ENCODE measurements around the gene TREM2. TPM values are rescaled to one million over a fixed set of nuclear protein-coding genes. Genes with fewer than 3 reads are reported as not detected.
"Not testable (repeated sequence)": the region's sequence is repeated elsewhere in the genome, so short reads cannot be mapped to it uniquely, and the experiment has no call there.

The TREM2 gene
- total RNA-seq, 1 experiment from 2014 or later = not detected

- no peak overlapping the region for H3K4me3 ChIP-seq (ENCODE audit: low read length)
- ChIA-PET POLR2A (ENCODE audit: unreplicated experiment) (no interaction called here), CTCF (no interaction called here)
- BruUV-seq (replicated peaks) = no TSS peak
- H4K20me1 ChIP-seq (ENCODE audit: low read length) = no peaks in the 10 kb centered on the region
- H3K9ac ChIP-seq (ENCODE audit: low read length) = no peak overlapping the region
- no peak for DNase-seq
- no peak overlapping the region for H2AFZ ChIP-seq (ENCODE audit: low read length)
- no peak for ATAC-seq
- H3F3A ChIP-seq (ENCODE audit: low read length, unreplicated experiment) = no peaks in the 10 kb centered on the region
- H3K36me3 ChIP-seq (ENCODE audit: low read depth, low read length) = no peaks in the 10 kb centered on the region
- no peaks in the 10 kb centered on the region for H3K9me3 ChIP-seq (ENCODE audit: low read length)
- TF ChIP-seq CTCF (conservative IDR thresholded peaks at IDR 0.05; ENCODE audit: low read depth, low read length) = no peak
- no peak for TF ChIP-seq EZH2phosphoT487 (IDR thresholded peaks at IDR 0.05; ENCODE audit: borderline replicate concordance, low read length)
- no peak for TF ChIP-seq EZH2 (IDR thresholded peaks at IDR 0.05; ENCODE audit: low read length, unreplicated experiment)
- peaks cover 35% of the 10 kb centered on the region for H3K27me3 ChIP-seq (ENCODE audit: low read length)
- H3K4me1 ChIP-seq (ENCODE audit: insufficient read depth, low read length) = no peaks in the 10 kb centered on the region
- H3K27ac ChIP-seq (ENCODE audit: low read length) = no peak overlapping the region
- no peaks in the 10 kb centered on the region for H3K9me2 ChIP-seq (replicated peaks; ENCODE audit: low read length)
- intact Hi-C loops (cut with micrococcal nuclease) = no loop called here
- H3K79me2 ChIP-seq (ENCODE audit: low read length) = no peaks in the 10 kb centered on the region
- no peak overlapping the region for H3K4me2 ChIP-seq (ENCODE audit: low read length)
These were observed 27.1 kb upstream of the TREM2 start for GRCh38 chr6:41189967-41190366.

- H3K4me3 ChIP-seq (ENCODE audit: low read length); H3K9me3 ChIP-seq (ENCODE audit: low read length); CTCF ChIA-PET; POLR2A ChIA-PET (ENCODE audit: unreplicated experiment); H3K36me3 ChIP-seq (ENCODE audit: low read depth, low read length); H3K79me2 ChIP-seq (ENCODE audit: low read length); ATAC-seq; DNase-seq; H3K9ac ChIP-seq (ENCODE audit: low read length); H3K4me1 ChIP-seq (ENCODE audit: insufficient read depth, low read length); H3K27ac ChIP-seq (ENCODE audit: low read length); H3F3A ChIP-seq (ENCODE audit: low read length, unreplicated experiment); H3K4me2 ChIP-seq (ENCODE audit: low read length); H2AFZ ChIP-seq (ENCODE audit: low read length); H4K20me1 ChIP-seq (ENCODE audit: low read length); BruUV-seq (replicated peaks); H3K9me2 ChIP-seq (replicated peaks; ENCODE audit: low read length); intact Hi-C loops (cut with micrococcal nuclease): not testable (repeated sequence)
- peaks cover 31% of the 10 kb centered on the region for H3K27me3 ChIP-seq (ENCODE audit: low read length)
These were observed 26.1 kb upstream of the TREM2 start for GRCh38 chr6:41189046-41189445.

GRCh38 chr6:41187924-41188886 lies 25.3 kb upstream of the TREM2 start:
- ChIA-PET CTCF (interaction anchor here (0.6 kb wide), 1 partner anchor 525 kb away, joined by 4 read pairs; no protein-coding TSS in a partner anchor), POLR2A (ENCODE audit: unreplicated experiment) (no interaction called here)
- no peak for DNase-seq
- Histone ChIP-seq H3K4me3 (ENCODE audit: low read length) (no peak overlapping the region), H3K4me1 (ENCODE audit: insufficient read depth, low read length) (no peaks in the 10 kb centered on the region), H3K27me3 (ENCODE audit: low read length) (peaks cover 31% of the 10 kb centered on the region), H3K9ac (ENCODE audit: low read length) (no peak overlapping the region), H4K20me1 (ENCODE audit: low read length) (no peaks in the 10 kb centered on the region), H3K27ac (ENCODE audit: low read length) (no peak overlapping the region), H3K9me2 (replicated peaks; ENCODE audit: low read length) (no peaks in the 10 kb centered on the region), H3K79me2 (ENCODE audit: low read length) (no peaks in the 10 kb centered on the region), H3F3A (ENCODE audit: low read length, unreplicated experiment) (no peaks in the 10 kb centered on the region), H3K4me2 (ENCODE audit: low read length) (no peak overlapping the region), H3K36me3 (ENCODE audit: low read depth, low read length) (no peaks in the 10 kb centered on the region), H3K9me3 (ENCODE audit: low read length) (no peaks in the 10 kb centered on the region), H2AFZ (ENCODE audit: low read length) (no peak overlapping the region)
- BruUV-seq (replicated peaks) = no TSS peak
- intact Hi-C loops (cut with micrococcal nuclease) = no loop called here
- TF ChIP-seq EZH2phosphoT487 (IDR thresholded peaks at IDR 0.05; ENCODE audit: borderline replicate concordance, low read length) (no peak), CTCF (conservative IDR thresholded peaks at IDR 0.05; ENCODE audit: low read depth, low read length) (no peak), EZH2 (IDR thresholded peaks at IDR 0.05; ENCODE audit: low read length, unreplicated experiment) (no peak)
- ATAC-seq = no peak

Measured in PC-3 (cell line).